WI38 (cell line): Measurements from ENCODE around the gene LIN28B.

ENCODE experiments used
- H3K4me3 ChIP-seq: 2 replicates; pipeline ENCODE4 v1.5.1; 2011; ENCODE audit warnings: low read depth, mild to moderate bottlenecking, control low read depth, low read length
- CTCF ChIP-seq: IDR thresholded peaks from 2 replicates; pipeline ENCODE4 v1.5.1; 2012; ENCODE audit warnings: low read depth, mild to moderate bottlenecking, control low read depth, low read length

The LIN28B gene

GRCh38 chr6:105102186-105102585 lies 145.3 kb downstream of the LIN28B start:
- TF ChIP-seq CTCF = no peak
- no peak overlapping the region for H3K4me3 ChIP-seq

- no peak overlapping the region for H3K4me3 ChIP-seq
- TF ChIP-seq CTCF = no peak
Observed at GRCh38 chr6:105105094-105105493, 148.2 kb downstream of the LIN28B start.

GRCh38 chr6:105106260-105106659 lies 149.4 kb downstream of the LIN28B start:
- no peak overlapping the region for H3K4me3 ChIP-seq
- TF ChIP-seq CTCF = no peak

- no peak overlapping the region for H3K4me3 ChIP-seq
- TF ChIP-seq CTCF = no peak
Observed at GRCh38 chr6:105107207-105107606, 150.3 kb downstream of the LIN28B start.

- no peak overlapping the region for H3K4me3 ChIP-seq
- no peak for TF ChIP-seq CTCF
Observed at GRCh38 chr6:105108631-105109262, 151.8 kb downstream of the LIN28B start.

- TF ChIP-seq CTCF = no peak
- H3K4me3 ChIP-seq = no peak overlapping the region
Observed at GRCh38 chr6:105109955-105110895, 153.3 kb downstream of the LIN28B start.

- TF ChIP-seq CTCF = no peak
- no peak overlapping the region for H3K4me3 ChIP-seq
Observed at GRCh38 chr6:105111105-105111504, 154.2 kb downstream of the LIN28B start.
